Neural cell (in vitro differentiated cells): ENCODE measurements around the gene CFAP61.

Experiments
- EP300 ChIP-seq: fragments of 450-650 bp; conservative IDR thresholded peaks from 2 replicates; pipeline ENCODE4 v1.6.1; 2014; ENCODE audit warnings: antibody characterized with exemption, mild to moderate bottlenecking, moderate library complexity; ENCODE audit not compliant: poor library complexity, severe bottlenecking
- EZH2 ChIP-seq: fragments of 200-600, 300-800 bp; shearing (Covaris generic), sonication (generic); IDR thresholded peaks from 2 replicates; pipeline ENCODE4 v1.6.1; 2014; ENCODE audit warnings: antibody characterized with exemption, low read length, borderline replicate concordance, mild to moderate bottlenecking; ENCODE audit not compliant: insufficient read depth, poor library complexity, severe bottlenecking
- MXI1 ChIP-seq: fragments of 450-650 bp; conservative IDR thresholded peaks from 2 replicates; pipeline ENCODE4 v1.6.1; 2014; ENCODE audit warnings: antibody characterized with exemption, mild to moderate bottlenecking; ENCODE audit not compliant: poor library complexity, severe bottlenecking
- POLR2AphosphoS5 ChIP-seq: IDR thresholded peaks from 2 replicates; pipeline ENCODE4 v1.6.1; 2012
- RAD21 ChIP-seq: fragments of 450-650 bp; conservative IDR thresholded peaks from 2 replicates; pipeline ENCODE4 v1.6.1; 2014; ENCODE audit warnings: antibody characterized with exemption, mild to moderate bottlenecking, moderate library complexity
- SMC3 ChIP-seq: fragments of 450-650 bp; conservative IDR thresholded peaks from 2 replicates; pipeline ENCODE4 v1.6.1; 2014; ENCODE audit warnings: antibody characterized with exemption, mild to moderate bottlenecking, moderate library complexity; ENCODE audit not compliant: poor library complexity
- TAF1 ChIP-seq: IDR thresholded peaks from 2 replicates; pipeline ENCODE4 v1.6.1; 2012; ENCODE audit warnings: low read depth
- TF ChIP-seq, protein P1 (sequence below): fragments of 450-650 bp; IDR thresholded peaks from 2 replicates; pipeline ENCODE4 v1.5.1; 2014; ENCODE audit warnings: antibody characterized with exemption, mild to moderate bottlenecking, moderate library complexity; ENCODE audit not compliant: poor library complexity, severe bottlenecking

DNA sequence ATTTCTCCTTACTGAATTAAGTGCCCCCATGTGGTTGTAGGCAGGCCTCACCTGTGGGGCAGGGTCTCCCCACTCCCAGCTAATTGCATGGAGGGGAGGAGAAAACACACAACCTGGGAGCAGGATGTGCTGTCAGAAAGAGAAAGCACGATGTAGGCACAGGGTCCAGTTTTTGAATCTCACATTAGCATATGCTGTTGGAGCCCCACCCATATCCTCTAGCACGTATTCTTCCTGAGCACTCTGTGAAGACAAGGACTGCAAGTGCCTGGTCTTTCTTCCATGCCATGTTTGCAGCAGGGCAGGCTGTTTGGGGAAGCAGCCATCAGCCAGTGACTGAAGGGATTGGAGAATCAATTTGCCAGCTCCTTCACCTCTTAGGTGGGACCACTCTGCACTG is 108.2 kb downstream of the CFAP61 start:
- TF ChIP-seq EZH2 (no peak), TAF1 (no peak), MXI1 (no peak), POLR2AphosphoS5 (no peak), EP300 (no peak), RAD21 (no peak), SMC3 (no peak)
- TF ChIP-seq, protein P1, sequence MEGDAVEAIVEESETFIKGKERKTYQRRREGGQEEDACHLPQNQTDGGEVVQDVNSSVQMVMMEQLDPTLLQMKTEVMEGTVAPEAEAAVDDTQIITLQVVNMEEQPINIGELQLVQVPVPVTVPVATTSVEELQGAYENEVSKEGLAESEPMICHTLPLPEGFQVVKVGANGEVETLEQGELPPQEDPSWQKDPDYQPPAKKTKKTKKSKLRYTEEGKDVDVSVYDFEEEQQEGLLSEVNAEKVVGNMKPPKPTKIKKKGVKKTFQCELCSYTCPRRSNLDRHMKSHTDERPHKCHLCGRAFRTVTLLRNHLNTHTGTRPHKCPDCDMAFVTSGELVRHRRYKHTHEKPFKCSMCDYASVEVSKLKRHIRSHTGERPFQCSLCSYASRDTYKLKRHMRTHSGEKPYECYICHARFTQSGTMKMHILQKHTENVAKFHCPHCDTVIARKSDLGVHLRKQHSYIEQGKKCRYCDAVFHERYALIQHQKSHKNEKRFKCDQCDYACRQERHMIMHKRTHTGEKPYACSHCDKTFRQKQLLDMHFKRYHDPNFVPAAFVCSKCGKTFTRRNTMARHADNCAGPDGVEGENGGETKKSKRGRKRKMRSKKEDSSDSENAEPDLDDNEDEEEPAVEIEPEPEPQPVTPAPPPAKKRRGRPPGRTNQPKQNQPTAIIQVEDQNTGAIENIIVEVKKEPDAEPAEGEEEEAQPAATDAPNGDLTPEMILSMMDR = no peak
